ENCODE measurements around the gene CYP8B1.

CYP8B1 gene

GRCh38 chr3:42846685-42847522 lies 28.8 kb downstream of the CYP8B1 start:
- H3K4me1 ChIP-seq (ENCODE audit: control insufficient read depth, insufficient read depth, low read length): no peaks in the 10 kb centered on the region

GRCh38 chr3:42844815-42845214 lies 30.9 kb downstream of the CYP8B1 start:
- CTCF ChIA-PET: interaction anchor here (0.6 kb wide), 1 partner anchor 8 kb away, joined by 3 read pairs; no protein-coding TSS in a partner anchor
- no peak overlapping the region for H3K27ac ChIP-seq (ENCODE audit: extremely low read depth, low read depth, low read length)
- POLR2A ChIA-PET: no interaction called here
- H3K36me3 ChIP-seq (ENCODE audit: control insufficient read depth in 2 of 2, insufficient read depth in 1 of 2, low read length in 2 of 2): no peaks in the 10 kb centered on the region
- no peaks in the 10 kb centered on the region for H3K9me3 ChIP-seq (ENCODE audit: control insufficient read depth, insufficient read depth, low read depth, low read length)
- no peak overlapping the region for H3K4me3 ChIP-seq (ENCODE audit: low read depth, low read length)
- H3K4me1 ChIP-seq (ENCODE audit: control insufficient read depth, insufficient read depth, low read length): no peaks in the 10 kb centered on the region
- TF ChIP-seq SCRT1 (tag by site-specific recombination; IDR thresholded peaks at IDR 0.05; ENCODE audit: borderline replicate concordance) (no peak), ZNF148 (tag by site-specific recombination; IDR thresholded peaks at IDR 0.05; ENCODE audit: borderline replicate concordance) (no peak), ZBTB7A (tag by site-specific recombination; IDR thresholded peaks at IDR 0.05; ENCODE audit: low read depth) (no peak), RBAK (tag by site-specific recombination; IDR thresholded peaks at IDR 0.05) (no peak), EGR2 (tag by site-specific recombination; IDR thresholded peaks at IDR 0.05; ENCODE audit: low read depth) (no peak), TSHZ1 (tag by site-specific recombination; IDR thresholded peaks at IDR 0.05; ENCODE audit: borderline replicate concordance) (no peak), ZNF776 (tag by site-specific recombination; IDR thresholded peaks at IDR 0.05; ENCODE audit: borderline replicate concordance) (no peak), ZNF560 (tag by site-specific recombination; IDR thresholded peaks at IDR 0.05; ENCODE audit: borderline replicate concordance) (no peak), ELK4 (IDR thresholded peaks at IDR 0.05; ENCODE audit: borderline replicate concordance, low read depth, low read length) (no peak), ZNF48 (tag by site-specific recombination; IDR thresholded peaks at IDR 0.05) (no peak), ZNF221 (tag by site-specific recombination; IDR thresholded peaks at IDR 0.05; ENCODE audit: borderline replicate concordance) (no peak), ZIC2 (tag by site-specific recombination; IDR thresholded peaks at IDR 0.05) (no peak), ZNF837 (tag by site-specific recombination; IDR thresholded peaks at IDR 0.05) (no peak), KLF1 (tag by site-specific recombination; IDR thresholded peaks at IDR 0.05) (no peak)

More at GRCh38 chr3:42846685-42847522, 28.8 kb downstream of the CYP8B1 start:
- Histone ChIP-seq H3K27ac (ENCODE audit: extremely low read depth, low read depth, low read length) (no peak overlapping the region), H3K9me3 (ENCODE audit: control insufficient read depth, insufficient read depth, low read depth, low read length) (no peaks in the 10 kb centered on the region), H3K36me3 (ENCODE audit: control insufficient read depth in 2 of 2, insufficient read depth in 1 of 2, low read length in 2 of 2) (no peaks in the 10 kb centered on the region), H3K4me3 (ENCODE audit: low read depth, low read length) (no peak overlapping the region)
- ChIA-PET CTCF (no interaction called here), POLR2A (no interaction called here)
- no peak for TF ChIP-seq ZNF658 (tag by site-specific recombination; IDR thresholded peaks at IDR 0.05)
- no peak for TF ChIP-seq HOXD13 (CRISPR knock-in tag; IDR thresholded peaks at IDR 0.05; ENCODE audit: borderline replicate concordance)
- no peak for TF ChIP-seq SCRT1 (tag by site-specific recombination; IDR thresholded peaks at IDR 0.05; ENCODE audit: borderline replicate concordance)
- no peak for TF ChIP-seq ZFP37 (tag by site-specific recombination; IDR thresholded peaks at IDR 0.05)
- TF ChIP-seq ZNF133 (tag by site-specific recombination; IDR thresholded peaks at IDR 0.05): no peak
- TF ChIP-seq ZNF544 (tag by site-specific recombination; IDR thresholded peaks at IDR 0.05): no peak
- no peak for TF ChIP-seq ZBTB6 (tag by site-specific recombination; IDR thresholded peaks at IDR 0.05)
- no peak for TF ChIP-seq ZNF433 (tag by site-specific recombination; IDR thresholded peaks at IDR 0.05; ENCODE audit: low read depth)
- no peak for TF ChIP-seq ZNF248 (tag by site-specific recombination; IDR thresholded peaks at IDR 0.05)
- TF ChIP-seq ZNF513 (tag by site-specific recombination; IDR thresholded peaks at IDR 0.05): no peak
